Activated naive CD4-positive, alpha-beta T cell treated with anti-CD3 and anti-CD28 coated beads for 36 hours (primary cell): ENCODE results near the gene RNF5. TPM values are rescaled to one million over a fixed set of nuclear protein-coding genes. Genes with fewer than 3 reads are reported as not detected.
"Not testable (repeated sequence)": the region's sequence is repeated elsewhere in the genome, so short reads cannot be mapped to it uniquely, and the experiment has no call there.

ENCODE experiments used
- CTCF ChIA-PET: fragments of 350-600 bp; sonication (Branson Sonifier 250); formaldehyde crosslinking; loops from one replicate; lab custom pipeline; 2021; ENCODE audit warnings: antibody characterized with exemption; lab: Charles Lee
- DNase-seq: peaks from one replicate; pipeline ENCODE4 v3.0.0-alpha.2; 2020
- H3K27ac Mint-ChIP-seq: one replicate; pipeline ENCODE4 v1.8.0; 2021; ENCODE audit warnings: mild to moderate bottlenecking, mixed read lengths
- H3K27me3 Mint-ChIP-seq: one replicate; pipeline ENCODE4 v1.8.0; 2021; ENCODE audit warnings: low read depth, mixed read lengths
- H3K36me3 Mint-ChIP-seq: one replicate; pipeline ENCODE4 v1.8.0; 2021; ENCODE audit warnings: low read depth, mixed read lengths
- H3K4me1 Mint-ChIP-seq: one replicate; pipeline ENCODE4 v1.8.0; 2021; ENCODE audit warnings: low read depth, mixed read lengths
- H3K4me3 Mint-ChIP-seq: one replicate; pipeline ENCODE4 v1.8.0; 2021; ENCODE audit warnings: mild to moderate bottlenecking, moderate library complexity, mixed read lengths
- H3K9me3 Mint-ChIP-seq: one replicate; pipeline ENCODE4 v1.8.0; 2021; ENCODE audit warnings: mixed read lengths
- intact Hi-C: fragments of 100-400 bp; cut with micrococcal nuclease; formaldehyde crosslinking; loops from one replicate; pipeline ENCODE4 v1.15.1; 2023
- total RNA-seq, 2 experiments: library from RNA; stranded (reverse); gene quantifications; one replicate each; pipeline ENCODE4 v1.2.3, GENCODE V29; 2021

Gene RNF5
- total RNA-seq, 2 experiments from 2014 or later, result 39.5 to 39.9 TPM

DNA sequence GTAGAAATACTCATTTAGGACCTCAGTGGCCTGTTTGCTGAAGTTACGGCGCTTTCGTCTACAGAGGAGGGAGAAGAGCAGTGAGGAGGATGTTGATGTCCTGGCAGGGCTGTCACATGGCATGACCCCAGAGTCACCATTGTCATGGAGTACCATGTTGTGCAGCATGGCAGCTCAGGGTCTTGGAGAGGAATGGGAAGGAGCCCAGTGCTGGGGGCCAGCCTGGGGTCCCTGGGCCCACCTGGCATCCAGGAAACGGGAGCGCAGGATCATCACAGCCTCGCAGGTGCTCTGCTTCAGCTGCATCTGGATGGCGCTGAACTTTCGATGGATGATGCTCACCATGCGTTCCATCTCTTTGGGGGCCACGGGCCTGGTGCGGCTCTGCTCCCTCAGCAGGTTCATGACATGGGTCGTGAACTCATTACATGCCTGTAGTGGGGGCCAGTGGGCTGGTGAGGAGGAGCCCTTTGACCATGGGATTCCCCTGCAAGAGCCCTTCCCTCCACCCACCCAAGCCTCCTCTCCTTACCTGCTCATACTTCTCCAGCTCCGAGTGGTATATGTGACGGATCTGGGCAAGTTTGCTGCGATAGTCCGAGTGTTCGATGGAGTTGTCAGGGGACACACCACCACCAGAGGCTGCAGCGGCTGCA is 9.6 kb downstream of the RNF5 start:
- DNase-seq, H3K27me3 Mint-ChIP-seq, intact Hi-C loops, H3K9me3 Mint-ChIP-seq: not testable (repeated sequence)
- peaks cover 40% of the 10 kb centered on the region for H3K36me3 Mint-ChIP-seq
- peak overlapping the region; percentile 65 for H3K27ac Mint-ChIP-seq
- peaks cover 58% of the 10 kb centered on the region for H3K4me1 Mint-ChIP-seq
- H3K4me3 Mint-ChIP-seq, result peak overlapping the region; percentile 29
- CTCF ChIA-PET, result interaction anchor here (0.6 to 1.7 kb wide), 2 partner anchors 9 to 11 kb away, joined by 3 read pairs; no protein-coding TSS in a partner anchor

- intact Hi-C loops, result no loop called here
- CTCF ChIA-PET, result interaction anchor here (0.6 to 1.7 kb wide), 2 partner anchors 9 to 12 kb away, joined by 3 read pairs; no protein-coding TSS in a partner anchor
- no peak for DNase-seq
- H3K4me3 Mint-ChIP-seq, result peak overlapping the region; percentile 78
- H3K9me3 Mint-ChIP-seq, result no peaks in the 10 kb centered on the region
- peak overlapping the region; percentile 88 for H3K27ac Mint-ChIP-seq
- peaks cover 56% of the 10 kb centered on the region for H3K4me1 Mint-ChIP-seq
- H3K36me3 Mint-ChIP-seq, result peaks cover 40% of the 10 kb centered on the region
- no peaks in the 10 kb centered on the region for H3K27me3 Mint-ChIP-seq
Measured at GRCh38 chr6:32188381-32189068, 10.3 kb downstream of the RNF5 start.

DNA sequence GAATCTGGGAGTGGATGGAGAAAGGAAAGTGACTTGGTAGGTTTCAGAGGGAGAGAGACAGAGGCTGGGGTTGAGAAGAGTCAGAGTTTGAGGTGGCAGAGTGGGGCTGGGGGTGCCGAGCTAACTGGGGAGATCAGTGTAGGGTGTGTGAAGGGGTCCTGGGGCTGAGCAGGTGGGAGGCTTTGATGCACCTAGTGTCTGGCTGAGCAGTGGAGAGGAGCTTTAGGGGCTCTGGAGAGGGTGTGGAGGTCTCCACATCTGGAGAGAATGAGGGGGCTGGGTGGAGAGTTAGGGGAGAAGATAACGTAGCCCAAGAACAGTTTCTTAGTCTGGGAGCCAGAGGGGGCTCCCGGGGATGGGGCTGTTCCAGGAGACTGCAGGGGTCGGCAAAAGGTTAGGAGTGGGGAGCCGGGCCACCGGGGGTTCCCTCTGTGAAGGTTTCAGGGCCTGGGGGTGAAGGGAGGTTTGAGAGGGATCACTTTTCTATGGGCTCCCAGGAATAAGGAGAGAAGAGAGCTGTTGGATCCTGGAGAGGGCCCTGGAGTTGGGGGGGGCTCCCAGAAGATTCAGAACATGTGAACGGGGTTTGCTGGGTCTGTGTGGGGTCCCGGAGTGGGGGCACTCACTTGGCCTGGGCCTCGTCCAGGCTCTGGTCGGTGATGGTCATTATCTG is 11.0 kb downstream of the RNF5 start:
- DNase-seq, result no peak
- no peaks in the 10 kb centered on the region for H3K27me3 Mint-ChIP-seq
- H3K4me1 Mint-ChIP-seq, result peaks cover 58% of the 10 kb centered on the region
- peak overlapping the region; percentile 78 for H3K4me3 Mint-ChIP-seq
- peaks cover 40% of the 10 kb centered on the region for H3K36me3 Mint-ChIP-seq
- H3K27ac Mint-ChIP-seq, result peak overlapping the region; percentile 88
- H3K9me3 Mint-ChIP-seq, result no peaks in the 10 kb centered on the region
- CTCF ChIA-PET, result interaction anchor here (1.7 kb wide), 1 partner anchor 13 kb away, joined by 3 read pairs; no protein-coding TSS in a partner anchor
- intact Hi-C loops, result no loop called here

DNA sequence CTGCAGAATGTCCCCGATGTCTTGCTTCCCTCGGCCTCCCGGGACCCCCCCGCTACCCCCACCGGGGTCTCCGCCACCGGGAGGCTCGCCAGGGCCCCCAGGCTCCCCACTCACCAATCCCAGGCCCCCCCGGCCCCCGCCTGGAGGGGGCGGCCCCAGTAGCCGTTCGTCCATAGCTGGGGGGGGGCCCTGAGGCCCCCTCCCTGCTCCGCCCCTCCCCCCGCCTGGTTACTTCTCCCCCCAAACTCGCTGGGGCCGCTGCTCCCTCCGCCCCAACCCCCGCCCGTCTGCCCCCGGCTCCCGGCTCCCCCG is 11.5 kb downstream of the RNF5 start:
- CTCF ChIA-PET, result no interaction called here
- peaks cover 40% of the 10 kb centered on the region for H3K36me3 Mint-ChIP-seq
- no peaks in the 10 kb centered on the region for H3K9me3 Mint-ChIP-seq
- H3K27me3 Mint-ChIP-seq, result no peaks in the 10 kb centered on the region
- H3K4me3 Mint-ChIP-seq, result peak overlapping the region; percentile 78
- intact Hi-C loops, result loop anchor here (1.0 to 10.0 kb wide), 6 partner anchors 11 to 1015 kb away; partner anchors contain the start of genes ATF6B, ATP6V1G2, CLIC1 and DDX39B
- H3K4me1 Mint-ChIP-seq, result peaks cover 60% of the 10 kb centered on the region
- no peak for DNase-seq
- peak overlapping the region; percentile 88 for H3K27ac Mint-ChIP-seq

DNA sequence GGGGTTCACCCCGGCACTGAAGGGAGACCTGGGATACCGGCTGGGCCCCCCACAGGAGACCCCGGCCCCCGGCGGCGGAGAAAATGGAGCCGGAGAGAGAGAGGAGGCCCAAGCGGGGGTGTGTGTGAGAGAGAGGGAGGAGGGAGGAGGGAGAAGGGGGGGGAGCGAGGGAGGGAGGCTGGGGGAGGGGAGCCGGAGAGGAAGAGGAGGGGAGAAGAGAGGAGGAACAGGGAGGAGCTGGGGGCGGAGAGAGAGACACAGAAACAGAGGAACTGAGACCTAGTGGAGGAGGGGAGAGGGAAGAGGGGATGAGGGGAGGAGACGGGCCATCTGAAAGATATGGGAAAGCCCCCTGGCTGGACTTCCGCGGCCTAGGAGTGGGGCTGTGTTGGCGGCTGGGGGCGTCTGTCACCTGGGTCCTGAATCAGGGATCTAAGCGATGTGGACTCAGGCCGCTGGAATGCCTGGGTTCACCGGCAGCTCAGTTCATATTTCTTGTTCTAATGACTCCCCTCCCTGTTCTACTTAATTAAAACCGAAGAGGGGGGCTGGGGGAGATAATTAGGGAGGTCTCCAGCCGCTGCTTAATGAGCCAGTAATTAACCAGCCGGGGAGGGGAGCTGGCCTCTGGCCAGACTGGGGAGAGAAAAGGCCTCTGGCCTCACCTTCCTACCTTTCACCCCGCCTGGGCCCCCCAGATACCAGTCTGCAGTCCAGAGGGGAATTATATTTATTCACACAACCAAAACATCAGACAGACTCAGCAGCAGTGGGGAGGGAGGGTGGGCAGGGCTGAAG is 12.0 kb downstream of the RNF5 start, which contains the start of gene PBX2:
Gene PBX2 (minus strand): TSS at position 149 of the 798 bp plus-strand sequence. CDS start 287 bp downstream, outside the sequence.
- peak within 1 kb of the TSS; percentile 99 for H3K27ac Mint-ChIP-seq
- CTCF ChIA-PET, result no interaction called here
- peak within 1 kb of the TSS; percentile 95 for H3K4me3 Mint-ChIP-seq
- no peaks in the 10 kb centered on the region for H3K9me3 Mint-ChIP-seq
- peaks cover 40% of the 10 kb centered on the region for H3K36me3 Mint-ChIP-seq
- peaks cover 66% of the 10 kb centered on the region for H3K4me1 Mint-ChIP-seq
- peak; percentile 93 for DNase-seq
- H3K27me3 Mint-ChIP-seq, result no peaks in the 10 kb centered on the region
- intact Hi-C loops, result loop anchor here (1.0 to 10.0 kb wide), 6 partner anchors 12 to 1015 kb away; partner anchors contain the start of genes ATF6B, ATP6V1G2, CLIC1 and DDX39B

DNA sequence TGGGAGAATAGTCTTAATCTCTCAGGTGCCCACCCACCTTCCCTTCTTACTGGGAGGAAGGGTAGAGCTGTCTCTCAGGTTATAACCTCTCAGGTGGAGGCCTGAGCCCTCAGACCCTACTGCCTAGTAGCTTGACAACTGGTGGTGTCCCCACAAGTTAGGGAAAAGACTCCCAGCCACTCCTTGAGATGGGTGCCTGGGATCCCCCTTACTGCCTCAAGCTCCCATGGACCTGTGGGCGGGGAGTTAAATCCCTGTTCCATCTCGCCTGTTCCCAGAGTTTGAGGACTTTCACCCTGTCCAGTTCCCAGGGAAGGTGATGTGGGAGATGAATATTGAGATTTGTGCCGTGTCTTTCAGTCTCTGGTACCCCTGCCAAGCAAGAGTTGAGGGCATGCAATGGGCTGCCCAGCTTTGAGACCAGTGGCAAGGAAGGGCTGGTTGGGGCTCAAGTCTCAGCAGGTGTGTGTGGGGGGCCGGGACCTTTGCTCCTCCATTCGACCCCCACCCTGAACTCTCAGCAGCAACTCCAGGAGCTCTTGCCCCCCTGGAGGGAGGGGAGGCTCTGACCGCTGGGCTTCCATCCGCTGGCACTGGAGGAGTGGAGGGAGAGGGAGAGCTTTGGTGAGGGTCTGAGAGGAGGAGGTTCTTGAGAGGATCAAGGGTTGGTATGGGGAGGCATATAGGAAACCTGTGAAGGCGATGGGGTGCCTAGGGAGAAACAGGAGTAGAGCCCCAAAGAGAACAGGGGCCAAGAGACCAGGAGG is 12.9 kb downstream of the RNF5 start:
- CTCF ChIA-PET, result no interaction called here
- intact Hi-C loops, result loop anchor here (1.0 to 10.0 kb wide), 6 partner anchors 13 to 1014 kb away; partner anchors contain the start of genes ATF6B, ATP6V1G2, CLIC1 and DDX39B
- Mint-ChIP-seq H3K9me3 (no peaks in the 10 kb centered on the region), H3K4me3 (peak overlapping the region; percentile 95), H3K36me3 (peaks cover 35% of the 10 kb centered on the region), H3K4me1 (peaks cover 59% of the 10 kb centered on the region), H3K27me3 (no peaks in the 10 kb centered on the region), H3K27ac (peak overlapping the region; percentile 99)
- DNase-seq, result peak; percentile 23

DNA sequence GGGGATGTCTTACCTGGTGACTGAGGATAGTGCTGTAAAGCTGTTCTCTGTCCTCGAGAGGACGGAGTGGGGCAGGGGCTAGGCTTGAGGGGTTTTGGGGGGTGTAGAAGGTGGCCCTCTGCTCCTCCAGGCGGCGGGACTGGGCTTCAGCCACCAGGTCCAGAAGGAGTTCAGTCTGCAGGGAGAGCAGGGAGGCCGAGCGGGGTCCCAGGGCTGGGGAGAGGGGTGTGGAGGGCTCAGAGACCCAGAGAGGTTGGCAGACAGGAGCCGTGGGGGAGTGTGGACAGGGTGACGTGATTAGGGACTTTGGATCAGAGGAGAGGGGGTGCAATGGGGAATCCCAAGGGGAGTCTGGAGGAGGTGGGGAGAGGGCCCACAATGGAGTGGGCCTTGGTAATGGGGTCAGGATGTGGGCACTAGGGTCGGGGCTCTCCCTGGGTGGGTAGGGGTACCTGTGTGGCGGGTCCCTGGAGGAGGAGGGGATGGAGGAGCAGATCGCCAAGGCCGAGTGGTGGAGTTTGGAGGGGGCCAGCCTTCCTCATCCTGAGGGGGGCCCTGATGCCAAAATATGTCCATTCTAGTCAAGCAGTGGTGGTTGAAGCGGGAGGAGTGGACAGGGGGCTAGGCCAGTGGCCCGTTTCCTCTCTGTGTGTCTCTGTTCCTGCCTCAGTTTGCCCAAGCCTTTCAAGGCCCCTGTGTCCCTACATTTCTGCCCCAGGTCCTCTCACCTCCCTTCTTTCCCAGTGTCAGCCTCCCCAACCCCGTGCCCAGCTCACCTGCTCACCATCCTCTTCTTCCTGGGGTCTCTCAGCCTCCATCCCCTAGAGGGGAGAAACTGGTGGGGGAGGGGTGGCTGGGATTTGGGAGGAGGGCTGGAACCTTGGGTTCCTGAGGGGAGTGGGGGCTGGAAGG is 13.7 kb downstream of the RNF5 start:
- peak; percentile 52 for DNase-seq
- CTCF ChIA-PET, result interaction anchor here (0.5 to 1.4 kb wide), 3 partner anchors 34 to 74 kb away, joined by 3 to 6 read pairs (median 3); no protein-coding TSS in a partner anchor
- Mint-ChIP-seq H3K27ac (peak overlapping the region; percentile 99), H3K4me3 (peak overlapping the region; percentile 95), H3K4me1 (peaks cover 58% of the 10 kb centered on the region), H3K36me3 (peaks cover 30% of the 10 kb centered on the region), H3K9me3 (no peaks in the 10 kb centered on the region), H3K27me3 (no peaks in the 10 kb centered on the region)
- intact Hi-C loops, result loop anchor here (5.0 to 10.0 kb wide), 4 partner anchors 455 to 1013 kb away; partner anchors contain the start of genes ATP6V1G2, CLIC1, DDX39B and HSD17B8

- peak within 1 kb of the TSS; percentile 99 for H3K27ac Mint-ChIP-seq
- no peaks in the 10 kb centered on the region for H3K27me3 Mint-ChIP-seq
- DNase-seq, result peak; percentile 76
- H3K9me3 Mint-ChIP-seq, result no peaks in the 10 kb centered on the region
- intact Hi-C loops, result loop anchor here (5.0 to 10.0 kb wide), 4 partner anchors 455 to 1012 kb away; partner anchors contain the start of genes ATP6V1G2, CLIC1, DDX39B and HSD17B8
- H3K4me3 Mint-ChIP-seq, result peak within 1 kb of the TSS; percentile 95
- CTCF ChIA-PET, result interaction anchor here (0.5 to 1.4 kb wide), 5 partner anchors 33 to 233 kb away, joined by 3 to 6 read pairs (median 3); no protein-coding TSS in a partner anchor
- H3K36me3 Mint-ChIP-seq, result peaks cover 23% of the 10 kb centered on the region
- peaks cover 53% of the 10 kb centered on the region for H3K4me1 Mint-ChIP-seq
Measured at GRCh38 chr6:32192608-32193039, 14.4 kb downstream of the RNF5 start, which contains the start of gene GPSM3. GPSM3 (minus strand) TSS chr6:32192643; CDS start chr6:32192513, 130 bp downstream.

DNA sequence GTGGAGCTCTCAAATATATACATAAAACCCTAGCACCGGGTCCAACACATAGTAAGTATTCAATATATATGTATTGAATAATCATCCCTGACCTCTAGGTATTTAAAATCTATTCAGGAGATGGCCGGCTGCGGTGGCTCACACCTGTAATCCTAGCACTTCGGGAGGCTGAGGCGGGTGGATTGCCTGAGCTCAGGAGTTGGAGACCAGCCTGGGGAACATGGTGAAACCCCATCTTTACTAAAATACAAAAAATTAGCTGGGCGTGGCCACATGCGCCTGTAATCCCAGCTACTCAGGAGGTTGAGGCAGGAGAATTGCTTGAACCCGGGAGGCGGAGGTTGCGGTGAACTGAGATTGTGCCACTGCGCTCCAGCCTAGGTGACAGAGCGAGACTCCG is 14.9 kb downstream of the RNF5 start:
- CTCF ChIA-PET, result interaction anchor here (0.5 to 1.4 kb wide), 5 partner anchors 33 to 233 kb away, joined by 3 to 6 read pairs (median 3); no protein-coding TSS in a partner anchor
- DNase-seq, H3K9me3 Mint-ChIP-seq, H3K27me3 Mint-ChIP-seq: not testable (repeated sequence)
- H3K4me3 Mint-ChIP-seq, result peak overlapping the region; percentile 95
- intact Hi-C loops, result loop anchor here (5.0 to 10.0 kb wide), 4 partner anchors 456 to 1012 kb away; partner anchors contain the start of genes ATP6V1G2, CLIC1, DDX39B and HSD17B8
- H3K36me3 Mint-ChIP-seq, result peaks cover 21% of the 10 kb centered on the region
- H3K4me1 Mint-ChIP-seq, result peaks cover 48% of the 10 kb centered on the region
- H3K27ac Mint-ChIP-seq, result peak overlapping the region; percentile 99
